IPS DF 6.9 (cell line): Measurements from ENCODE around the gene C16orf89.
A peak's percentile ranks its signal among the peaks of the same experiment; 100 is the strongest.

Experiments
- DNase-seq: peaks from one replicate; pipeline ENCODE4 v3.0.0-alpha.2; 2013; ENCODE audit warnings: low read depth, low spot score
- H3K27ac ChIP-seq: one replicate; pipeline ENCODE4 v1.5.1; 2013; ENCODE audit warnings: low read length, control low read depth
- H3K27me3 ChIP-seq: 2 replicates; pipeline ENCODE4 v1.6.1; 2013; ENCODE audit warnings: mild to moderate bottlenecking, low read length; ENCODE audit not compliant: control insufficient read depth, insufficient read depth
- H3K36me3 ChIP-seq: 2 replicates; pipeline ENCODE4 v1.6.1; 2013; ENCODE audit warnings: low read length; ENCODE audit not compliant: control insufficient read depth, insufficient read depth
- H3K4me1 ChIP-seq: 2 replicates; pipeline ENCODE4 v1.6.1; 2013; ENCODE audit warnings: low read length; ENCODE audit not compliant: control insufficient read depth, insufficient read depth
- H3K4me3 ChIP-seq: 2 replicates; pipeline ENCODE4 v1.5.1; 2013; ENCODE audit warnings: mild to moderate bottlenecking, low read length
- H3K9me3 ChIP-seq: 2 replicates; pipeline ENCODE4 v1.6.1; 2013; ENCODE audit warnings: low read length, inconsistent platforms; ENCODE audit not compliant: control insufficient read depth, insufficient read depth
- WGBS: extraction: QIAGEN DNeasy Blood & Tissue Kit; methylation state at CpG from one replicate; pipeline ENCODE4 v1.1.7; 2013; ENCODE audit warnings: mixed read lengths, missing lambda C conversion rate; ENCODE audit not compliant: insufficient read length, insufficient coverage; 5-methylcytosine and 5-hydroxymethylcytosine counted together

Gene C16orf89

GRCh38 chr16:5071681-5072333 is 6.1 kb upstream of the C16orf89 start, which contains the start of gene ALG1:
Gene ALG1 (plus strand): TSS chr16:5071843. CDS start chr16:5071850, 7 bp downstream.
- H3K4me3 ChIP-seq = peak within 1 kb of the TSS; percentile 69
- peaks cover 13% of the 10 kb centered on the region for H3K36me3 ChIP-seq
- H3K9me3 ChIP-seq = no peaks in the 10 kb centered on the region
- H3K27me3 ChIP-seq = no peaks in the 10 kb centered on the region
- WGBS = no CpG with 5 or more reads among the region's 53 CpGs
- no peak for DNase-seq
- H3K27ac ChIP-seq = no peak within 1 kb of the TSS
- H3K4me1 ChIP-seq = no peaks in the 10 kb centered on the region; the same call in 1 of the 2 replicates

- Histone ChIP-seq H3K4me1 (no peaks in the 10 kb centered on the region; the same call in 1 of the 2 replicates), H3K36me3 (peaks cover 10% of the 10 kb centered on the region), H3K9me3 (no peaks in the 10 kb centered on the region), H3K27me3 (no peaks in the 10 kb centered on the region), H3K27ac (no peak overlapping the region), H3K4me3 (no peak overlapping the region)
- no CpG with 5 or more reads among the region's 7 CpGs for WGBS
- no peak for DNase-seq
These were observed 5.6 kb upstream of the C16orf89 start for GRCh38 chr16:5071341-5071680.

GRCh38 chr16:5070431-5071186 is 4.9 kb upstream of the C16orf89 start:
- Histone ChIP-seq H3K4me3 (no peak overlapping the region), H3K9me3 (no peaks in the 10 kb centered on the region), H3K27me3 (no peaks in the 10 kb centered on the region), H3K36me3 (peaks cover 4% of the 10 kb centered on the region; the same call in 1 of the 2 replicates), H3K4me1 (no peaks in the 10 kb centered on the region; the same call in 1 of the 2 replicates), H3K27ac (no peak overlapping the region)
- no peak for DNase-seq
- no CpG with 5 or more reads among the region's 15 CpGs for WGBS

GRCh38 chr16:5069854-5070253 is 4.1 kb upstream of the C16orf89 start:
- no peaks in the 10 kb centered on the region; the same call in 1 of the 2 replicates for H3K4me1 ChIP-seq
- H3K27ac ChIP-seq = no peak overlapping the region
- DNase-seq = no peak
- no CpG with 5 or more reads among the region's 9 CpGs for WGBS
- H3K27me3 ChIP-seq = no peaks in the 10 kb centered on the region
- no peaks in the 10 kb centered on the region for H3K9me3 ChIP-seq
- no peak overlapping the region for H3K4me3 ChIP-seq
- H3K36me3 ChIP-seq = no peaks in the 10 kb centered on the region

GRCh38 chr16:5069048-5069447 is 3.3 kb upstream of the C16orf89 start:
- no peak overlapping the region for H3K4me3 ChIP-seq
- H3K27ac ChIP-seq = no peak overlapping the region
- H3K36me3 ChIP-seq = no peaks in the 10 kb centered on the region
- H3K27me3 ChIP-seq = no peaks in the 10 kb centered on the region
- DNase-seq = no peak
- H3K9me3 ChIP-seq = no peaks in the 10 kb centered on the region
- H3K4me1 ChIP-seq = no peaks in the 10 kb centered on the region; the same call in 1 of the 2 replicates
- no CpG with 5 or more reads among the region's 9 CpGs for WGBS

GRCh38 chr16:5066511-5066910 is 755 bp upstream of the C16orf89 start:
- no peak overlapping the region for H3K27ac ChIP-seq
- H3K4me3 ChIP-seq = no peak overlapping the region
- no peaks in the 10 kb centered on the region for H3K9me3 ChIP-seq
- H3K27me3 ChIP-seq = no peaks in the 10 kb centered on the region
- WGBS = no CpG with 5 or more reads among the region's 6 CpGs
- no peak for DNase-seq
- H3K4me1 ChIP-seq = no peaks in the 10 kb centered on the region; the same call in 1 of the 2 replicates
- no peaks in the 10 kb centered on the region for H3K36me3 ChIP-seq

GRCh38 chr16:5065326-5065725 is 430 bp downstream of the C16orf89 start:
- Histone ChIP-seq H3K4me1 (peaks cover under 1% of the 10 kb centered on the region), H3K4me3 (no peak overlapping the region), H3K27ac (no peak overlapping the region), H3K9me3 (no peaks in the 10 kb centered on the region), H3K27me3 (no peaks in the 10 kb centered on the region), H3K36me3 (no peaks in the 10 kb centered on the region)
- no CpG with 5 or more reads among the region's 8 CpGs for WGBS
- no peak for DNase-seq

GRCh38 chr16:5064915-5065314 is 841 bp downstream of the C16orf89 start:
- no peak for DNase-seq
- H3K27me3 ChIP-seq = no peaks in the 10 kb centered on the region
- no peaks in the 10 kb centered on the region for H3K36me3 ChIP-seq
- no peaks in the 10 kb centered on the region for H3K9me3 ChIP-seq
- WGBS = no CpG with 5 or more reads among the region's 7 CpGs
- H3K27ac ChIP-seq = no peak overlapping the region
- peaks cover 5% of the 10 kb centered on the region for H3K4me1 ChIP-seq
- H3K4me3 ChIP-seq = no peak overlapping the region

- no peak overlapping the region for H3K4me3 ChIP-seq
- H3K9me3 ChIP-seq = no peaks in the 10 kb centered on the region
- no peak for DNase-seq
- no CpG with 5 or more reads among the region's 19 CpGs for WGBS
- H3K27ac ChIP-seq = no peak overlapping the region
- H3K4me1 ChIP-seq = peaks cover 11% of the 10 kb centered on the region
- H3K27me3 ChIP-seq = no peaks in the 10 kb centered on the region
- no peaks in the 10 kb centered on the region for H3K36me3 ChIP-seq
These were observed 2.7 kb downstream of the C16orf89 start for GRCh38 chr16:5062790-5063765.

- Histone ChIP-seq H3K4me1 (peaks cover 11% of the 10 kb centered on the region), H3K36me3 (no peaks in the 10 kb centered on the region), H3K27me3 (no peaks in the 10 kb centered on the region), H3K4me3 (no peak overlapping the region), H3K9me3 (no peaks in the 10 kb centered on the region), H3K27ac (no peak overlapping the region)
- no peak for DNase-seq
- WGBS = no CpG with 5 or more reads among the region's 11 CpGs
These were observed 3.7 kb downstream of the C16orf89 start for GRCh38 chr16:5062051-5062450.
